ENCODE measurements around the gene MKI67.

GRCh38 chr10:128084991-128085390 lies 41.2 kb downstream of the MKI67 start:
- TF ChIP-seq MXI1 (conservative IDR thresholded peaks at IDR 0.05; ENCODE audit: poor library complexity, severe bottlenecking), result no peak
- TF ChIP-seq CTCF (IDR thresholded peaks at IDR 0.05; ENCODE audit: poor library complexity, severe bottlenecking), result no peak
- TF ChIP-seq RAD21 (conservative IDR thresholded peaks at IDR 0.05), result no peak
- TF ChIP-seq TAF1 (IDR thresholded peaks at IDR 0.05; ENCODE audit: low read depth), result no peak
- TF ChIP-seq EP300 (conservative IDR thresholded peaks at IDR 0.05; ENCODE audit: poor library complexity, severe bottlenecking), result no peak
- TF ChIP-seq EZH2 (IDR thresholded peaks at IDR 0.05; ENCODE audit: borderline replicate concordance, insufficient read depth, low read length, poor library complexity, severe bottlenecking), result no peak
- no peak for TF ChIP-seq REST (IDR thresholded peaks at IDR 0.05; ENCODE audit: borderline replicate concordance)
